OCI-LY3 (cell line): ENCODE measurements around the gene RXFP3.

Source experiments
- H2AFZ ChIP-seq: fragments of 200-600, 300-600 bp; shearing (Covaris generic); 2 replicates; pipeline ENCODE4 v1.6.0; 2014; ENCODE audit warnings: antibody characterized with exemption, low read depth, low read length
- H3K27ac ChIP-seq: fragments of 200-600, 300-600 bp; sonication (generic); 2 replicates; pipeline ENCODE4 v1.5.1; 2014; ENCODE audit warnings: mild to moderate bottlenecking, low read length, moderate library complexity, mixed read lengths
- H3K27me3 ChIP-seq: fragments of 200-600, 300-600 bp; sonication (generic); 2 replicates; pipeline ENCODE4 v1.6.1; 2014; ENCODE audit warnings: low read depth, low read length, mixed read lengths
- H3K36me3 ChIP-seq: fragments of 200-600, 300-600 bp; sonication (generic); replicated peaks from 2 replicates; pipeline ENCODE3; 2014; ENCODE audit warnings: low read depth, low read length, mixed read lengths
- H3K4me1 ChIP-seq: fragments of 300-600, 200-600 bp; sonication (generic); 2 replicates; pipeline ENCODE4 v1.6.1; 2014; ENCODE audit warnings: low read length, mixed read lengths
- H3K4me2 ChIP-seq: fragments of 200-600, 300-600 bp; sonication (generic); 2 replicates; pipeline ENCODE4 v1.6.1; 2014; ENCODE audit warnings: low read length, mixed read lengths
- H3K4me3 ChIP-seq: fragments of 300-600, 200-600 bp; sonication (generic); 2 replicates; pipeline ENCODE4 v1.5.1; 2014; ENCODE audit warnings: antibody characterized with exemption, mild to moderate bottlenecking, low read length, moderate library complexity
- H3K79me2 ChIP-seq: fragments of 300-600, 200-600 bp; shearing (Covaris generic); 2 replicates; pipeline ENCODE4 v1.6.1; 2014; ENCODE audit warnings: mild to moderate bottlenecking, low read length, mixed read lengths
- H3K9ac ChIP-seq: fragments of 300-600, 200-600 bp; shearing (Covaris generic); 2 replicates; pipeline ENCODE4 v1.6.0; 2014; ENCODE audit warnings: mild to moderate bottlenecking, low read length, moderate library complexity
- H3K9me3 ChIP-seq: fragments of 200-600, 300-600 bp; shearing (Covaris generic); 2 replicates; pipeline ENCODE4 v1.6.1; 2014; ENCODE audit warnings: low read length, mixed read lengths; ENCODE audit not compliant: insufficient read depth
- H4K20me1 ChIP-seq: fragments of 200-600, 300-600 bp; sonication (generic); 2 replicates; pipeline ENCODE4 v1.6.1; 2016; ENCODE audit warnings: low read length, mixed read lengths; ENCODE audit not compliant: insufficient read depth
- CTCF ChIP-seq: fragments of 200-600, 300-600 bp; sonication (generic); IDR thresholded peaks from 2 replicates; pipeline ENCODE4 v1.5.1; 2014; ENCODE audit warnings: antibody characterized with exemption, low read length, low read depth
- EZH2phosphoT487 ChIP-seq: fragments of 200-600 bp; shearing (Covaris generic); IDR thresholded peaks from 2 replicates; pipeline ENCODE4 v1.6.1; 2018; ENCODE audit warnings: antibody characterized with exemption, mixed run types, low read depth

RXFP3 gene

GRCh38 chr5:33984178-33984577 lies 48.0 kb downstream of the RXFP3 start:
- Histone ChIP-seq H2AFZ (no peak overlapping the region), H4K20me1 (no peaks in the 10 kb centered on the region), H3K9me3 (no peaks in the 10 kb centered on the region), H3K36me3 (peaks cover 17% of the 10 kb centered on the region), H3K9ac (no peak overlapping the region), H3K4me2 (no peak overlapping the region), H3K79me2 (no peaks in the 10 kb centered on the region), H3K27me3 (no peaks in the 10 kb centered on the region), H3K27ac (no peak overlapping the region), H3K4me1 (no peaks in the 10 kb centered on the region), H3K4me3 (no peak overlapping the region)
- no peak for TF ChIP-seq EZH2phosphoT487
- no peak for TF ChIP-seq CTCF

GRCh38 chr5:33984671-33985124 lies 48.5 kb downstream of the RXFP3 start, which contains the start of gene SLC45A2:
TSS of gene SLC45A2 (minus strand) at chr5:33984693. CDS start at chr5:33984583, 110 bp downstream.
- H3K27ac ChIP-seq: no peak within 1 kb of the TSS

GRCh38 chr5:33985447-33985846 lies 49.3 kb downstream of the RXFP3 start:
- TF ChIP-seq CTCF: no peak
- no peak for TF ChIP-seq EZH2phosphoT487
- H3K27me3 ChIP-seq: no peaks in the 10 kb centered on the region
- no peaks in the 10 kb centered on the region for H4K20me1 ChIP-seq
- no peaks in the 10 kb centered on the region for H3K4me1 ChIP-seq
- peaks cover 17% of the 10 kb centered on the region for H3K36me3 ChIP-seq
- H3K27ac ChIP-seq: no peak overlapping the region
- H3K9me3 ChIP-seq: no peaks in the 10 kb centered on the region
- no peak overlapping the region for H3K4me3 ChIP-seq
- no peak overlapping the region for H3K9ac ChIP-seq
- H3K79me2 ChIP-seq: no peaks in the 10 kb centered on the region
- H2AFZ ChIP-seq: no peak overlapping the region
- no peak overlapping the region for H3K4me2 ChIP-seq

More at GRCh38 chr5:33984671-33985124, 48.5 kb downstream of the RXFP3 start, which contains the start of gene SLC45A2:
- Histone ChIP-seq H4K20me1 (no peaks in the 10 kb centered on the region), H3K27me3 (no peaks in the 10 kb centered on the region), H3K4me3 (no peak within 1 kb of the TSS), H3K79me2 (no peaks in the 10 kb centered on the region), H2AFZ (no peak within 1 kb of the TSS), H3K4me1 (no peaks in the 10 kb centered on the region), H3K4me2 (no peak within 1 kb of the TSS), H3K9me3 (no peaks in the 10 kb centered on the region), H3K9ac (no peak within 1 kb of the TSS), H3K36me3 (peaks cover 17% of the 10 kb centered on the region)
- TF ChIP-seq CTCF (no peak), EZH2phosphoT487 (no peak)
